ENCODE measurements around the gene SFXN5.

The SFXN5 gene

DNA sequence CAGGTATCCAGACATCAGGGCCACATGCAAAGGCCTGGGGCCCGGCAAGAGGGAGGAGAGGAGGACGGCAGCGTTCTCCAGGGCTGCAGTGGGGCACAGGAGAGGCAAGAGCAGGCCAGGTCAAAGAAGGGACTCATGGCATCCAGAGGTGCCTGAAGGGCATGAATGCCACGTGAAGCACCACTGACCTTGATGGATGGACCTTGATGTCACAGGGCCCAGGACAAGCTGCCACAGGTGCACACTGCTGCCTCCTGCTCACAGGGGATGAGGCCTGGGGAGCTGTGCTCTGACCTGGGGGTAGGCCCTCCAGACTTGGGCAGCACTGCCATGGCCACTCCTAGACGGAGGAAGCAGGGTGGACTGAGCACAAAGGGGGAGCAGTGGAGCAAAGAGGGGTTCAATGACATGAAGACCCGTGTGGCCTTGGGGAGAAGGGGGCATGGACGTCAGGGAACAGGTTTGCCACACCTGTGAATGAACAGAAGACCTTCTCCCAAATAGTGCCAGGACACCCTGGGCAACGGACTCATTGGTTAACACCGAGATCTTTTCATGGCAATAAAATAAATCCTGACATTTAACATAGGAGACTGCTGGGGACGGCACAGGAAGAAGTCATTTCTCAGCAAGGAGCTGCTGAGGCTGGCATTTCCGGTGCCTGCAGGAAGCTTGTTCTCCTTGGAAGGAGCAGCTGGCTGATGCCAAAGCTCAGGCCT is 88.6 kb downstream of the SFXN5 start:
- peaks cover 24 to 44% (median 34%) of the 10 kb centered on the region in 10 experiments for H3K4me1 ChIP-seq
- TF ChIP-seq Cebpa-rat (IDR thresholded peaks at IDR 0.05), result no peak
- H3K36me3 ChIP-seq, result no peaks in the 10 kb centered on the region; a peak in 2 of 22 replicates
- no peak overlapping the region for H3K27ac ChIP-seq
- 0 out of 22 replicates have a peak, but pooled peaks cover 0 to 18% (median 0%) of the 10 kb centered on the region in 11 experiments for H4K20me1 ChIP-seq
- no peak overlapping the region for H3K4me2 ChIP-seq
- H3K9me3 ChIP-seq (replicated peaks in 1 of 11), result no peaks in the 10 kb centered on the region
- no peaks in the 10 kb centered on the region for H3K27me3 ChIP-seq
- no peak overlapping the region for H3K9ac ChIP-seq
- no peak overlapping the region for H3K4me3 ChIP-seq

DNA sequence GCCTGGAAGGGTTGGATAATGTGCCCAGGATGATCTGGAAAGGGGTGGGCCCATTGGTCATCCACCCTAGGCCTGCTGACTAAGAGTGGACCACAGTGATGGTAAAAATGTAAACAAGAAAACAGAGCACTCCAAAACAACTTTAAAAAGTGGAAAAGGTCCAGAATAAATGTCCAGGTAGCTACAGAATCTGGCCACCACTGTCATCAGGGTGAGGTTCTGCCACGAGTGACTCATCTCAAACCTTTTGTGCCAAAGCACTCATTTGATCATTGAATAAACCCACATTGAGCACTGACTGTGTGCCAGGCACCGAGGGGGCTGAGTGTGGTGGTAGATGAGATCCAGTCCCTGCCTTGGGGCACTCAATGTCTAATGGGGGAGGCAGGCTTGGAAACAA is 89.3 kb downstream of the SFXN5 start:
- H3K4me3 ChIP-seq, result no peak overlapping the region
- no peaks in the 10 kb centered on the region for H3K9me3 ChIP-seq (replicated peaks in 1 of 11)
- peaks cover 22 to 37% (median 27%) of the 10 kb centered on the region in 10 experiments for H3K4me1 ChIP-seq
- no peak for TF ChIP-seq Cebpa-rat (IDR thresholded peaks at IDR 0.05)
- H3K27me3 ChIP-seq, result no peaks in the 10 kb centered on the region
- H3K36me3 ChIP-seq, result no peaks in the 10 kb centered on the region; a peak in 2 of 22 replicates
- no peak overlapping the region for H3K27ac ChIP-seq
- H4K20me1 ChIP-seq, result 0 out of 22 replicates have a peak, but pooled peaks cover 0 to 18% (median 0%) of the 10 kb centered on the region in 11 experiments
- no peak overlapping the region for H3K9ac ChIP-seq
- no peak overlapping the region for H3K4me2 ChIP-seq

DNA sequence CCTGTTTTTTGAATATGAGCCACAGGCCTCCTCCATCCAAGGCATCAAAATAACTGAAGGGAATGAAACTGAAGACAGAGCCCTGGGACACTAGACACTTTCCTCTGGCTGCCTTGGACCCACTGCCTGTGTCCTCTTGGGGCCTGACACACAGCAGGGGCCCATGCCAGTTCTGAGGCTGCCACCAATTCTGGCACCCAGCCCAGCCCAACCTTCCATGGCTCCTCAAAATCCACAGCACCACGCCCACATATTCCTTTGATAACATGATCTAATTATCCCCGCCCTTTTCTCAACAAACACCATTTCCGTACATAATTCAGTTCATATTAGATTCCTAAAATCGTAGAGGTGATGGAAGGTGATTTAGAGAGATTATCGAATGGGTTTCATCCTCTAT is 90.0 kb downstream of the SFXN5 start:
- H3K4me2 ChIP-seq, result peak overlapping the region in 8 of 11 experiments; percentile 6 to 77 (median 67); a peak in 6 of 22 replicates
- 0 out of 22 replicates have a peak, but pooled peaks cover 0 to 18% (median 0%) of the 10 kb centered on the region in 11 experiments for H4K20me1 ChIP-seq
- no peak for TF ChIP-seq Cebpa-rat (IDR thresholded peaks at IDR 0.05)

DNA sequence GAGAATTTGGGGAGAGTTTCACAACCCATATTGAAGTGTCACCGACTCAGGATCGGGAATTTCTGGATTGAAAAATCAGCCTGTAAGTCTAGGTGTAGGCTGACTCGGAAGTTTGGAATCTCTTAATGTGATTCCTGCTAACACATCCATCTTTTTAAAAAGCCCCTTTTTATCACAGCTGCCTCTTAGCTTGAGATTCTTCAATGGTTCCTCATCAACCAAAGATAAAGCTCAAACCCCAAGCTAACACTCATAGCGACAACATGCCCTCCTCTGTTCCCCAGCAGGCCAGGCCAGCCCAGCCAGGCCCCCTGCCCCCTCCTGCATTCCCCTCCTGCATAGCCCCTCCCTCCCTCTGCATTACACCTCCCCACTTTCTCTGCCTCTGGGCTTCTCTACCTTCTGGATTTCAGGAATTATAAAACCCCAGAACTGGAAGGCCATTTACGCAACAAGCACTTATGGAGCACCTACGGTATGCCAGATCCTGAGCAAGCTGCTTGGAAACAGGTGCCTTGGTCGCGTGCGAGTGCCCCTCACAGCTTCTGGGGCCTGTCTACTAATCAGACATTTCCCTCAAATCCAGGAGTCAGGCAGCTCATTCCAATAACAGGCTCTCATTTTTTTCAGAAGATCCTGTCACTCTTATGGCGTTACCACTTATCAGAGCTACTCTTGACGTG is 90.8 kb downstream of the SFXN5 start:
- peaks cover 21 to 27% (median 25%) of the 10 kb centered on the region in 10 experiments for H3K4me1 ChIP-seq
- no peak overlapping the region for H3K4me3 ChIP-seq
- H3K4me2 ChIP-seq, result peak overlapping the region; percentile 57 to 78 (median 70)
- H3K36me3 ChIP-seq, result no peaks in the 10 kb centered on the region; a peak in 1 of 22 replicates
- 0 out of 22 replicates have a peak, but pooled peaks cover 0 to 18% (median 0%) of the 10 kb centered on the region in 11 experiments for H4K20me1 ChIP-seq
- no peak overlapping the region for H3K9ac ChIP-seq
- H3K9me3 ChIP-seq (replicated peaks in 1 of 11), result no peaks in the 10 kb centered on the region
- H3K27ac ChIP-seq, result no peak overlapping the region
- H3K27me3 ChIP-seq, result no peaks in the 10 kb centered on the region
- no peak for TF ChIP-seq Cebpa-rat (IDR thresholded peaks at IDR 0.05)

More for the DNA sequence above, 90.0 kb downstream of the SFXN5 start:
- H3K36me3 ChIP-seq, result no peaks in the 10 kb centered on the region; a peak in 2 of 22 replicates
- no peak overlapping the region for H3K27ac ChIP-seq
- H3K4me1 ChIP-seq, result peaks cover 21 to 30% (median 26%) of the 10 kb centered on the region in 10 experiments
- H3K9me3 ChIP-seq (replicated peaks in 1 of 11), result no peaks in the 10 kb centered on the region
- H3K27me3 ChIP-seq, result no peaks in the 10 kb centered on the region
- H3K4me3 ChIP-seq, result no peak overlapping the region
- H3K9ac ChIP-seq, result no peak overlapping the region; a peak in 1 of 22 replicates

DNA sequence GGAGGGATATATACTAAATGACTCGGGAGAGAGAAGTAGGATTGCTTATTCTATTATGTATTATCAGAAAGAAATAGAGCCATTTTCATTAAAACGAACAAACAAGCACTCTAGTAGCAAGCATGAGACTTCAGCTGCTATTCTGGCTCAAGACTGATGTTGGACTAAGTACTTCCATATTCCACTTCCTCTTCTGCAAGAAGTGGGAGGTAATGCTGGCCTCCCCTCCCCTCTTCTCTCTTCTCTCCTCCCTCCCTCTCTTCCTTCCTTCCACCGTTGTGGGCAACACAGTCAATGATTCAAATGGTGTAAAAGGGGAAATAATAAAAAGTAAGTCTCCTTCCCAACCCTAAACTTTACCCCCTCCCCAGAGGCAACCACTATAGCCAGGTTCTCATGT is 91.6 kb downstream of the SFXN5 start:
- Histone ChIP-seq H3K4me3 (no peak overlapping the region), H3K36me3 (no peaks in the 10 kb centered on the region; a peak in 1 of 22 replicates), H3K9me3 (replicated peaks in 1 of 11) (no peaks in the 10 kb centered on the region), H3K4me1 (peaks cover 21 to 27% (median 25%) of the 10 kb centered on the region in 10 experiments), H3K27ac (no peak overlapping the region; a peak in 1 of 22 replicates), H3K9ac (no peak overlapping the region), H3K27me3 (0 out of 22 replicates have a peak, but pooled peaks cover 0 to 3% (median 0%) of the 10 kb centered on the region in 11 experiments), H4K20me1 (0 out of 22 replicates have a peak, but pooled peaks cover 0 to 17% (median 0%) of the 10 kb centered on the region in 11 experiments), H3K4me2 (peak overlapping the region; percentile 57 to 78 (median 70))
- TF ChIP-seq Cebpa-rat (IDR thresholded peaks at IDR 0.05), result no peak

DNA sequence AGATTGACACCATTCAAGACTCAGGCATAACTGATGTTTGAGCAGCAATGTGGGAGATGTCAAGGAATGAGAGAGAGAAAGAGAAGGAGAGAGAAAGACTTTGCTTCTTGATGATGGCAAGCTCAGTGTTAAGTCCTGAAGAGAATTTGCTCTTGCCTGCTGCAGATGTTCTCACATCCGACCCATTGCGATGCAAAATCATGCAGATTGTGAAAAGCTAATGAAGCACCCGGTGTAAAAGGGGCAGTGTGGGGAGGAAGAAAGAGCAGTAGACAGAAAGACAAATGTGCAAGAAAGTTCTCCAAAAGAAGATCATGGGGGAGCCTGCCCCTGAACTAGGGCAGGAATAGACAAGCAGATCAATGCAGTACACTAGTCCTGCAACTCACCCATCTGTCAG is 96.5 kb downstream of the SFXN5 start:
- Histone ChIP-seq H3K4me1 (peaks cover 37 to 60% (median 58%) of the 10 kb centered on the region in 10 experiments), H4K20me1 (peaks cover 0 to 46% (median 0%) of the 10 kb centered on the region in 11 experiments; a peak in 7 of 22 replicates), H3K9ac (no peak overlapping the region), H3K27ac (no peak overlapping the region), H3K4me3 (no peak overlapping the region), H3K36me3 (no peaks in the 10 kb centered on the region), H3K9me3 (replicated peaks in 1 of 11) (no peaks in the 10 kb centered on the region), H3K4me2 (peak overlapping the region in 1 of 11 experiments; percentile 94; a peak in 3 of 22 replicates), H3K27me3 (peaks cover 0 to 11% (median 0%) of the 10 kb centered on the region in 11 experiments; a peak in 1 of 22 replicates)
- TF ChIP-seq Cebpa-rat (IDR thresholded peaks at IDR 0.05), result no peak

DNA sequence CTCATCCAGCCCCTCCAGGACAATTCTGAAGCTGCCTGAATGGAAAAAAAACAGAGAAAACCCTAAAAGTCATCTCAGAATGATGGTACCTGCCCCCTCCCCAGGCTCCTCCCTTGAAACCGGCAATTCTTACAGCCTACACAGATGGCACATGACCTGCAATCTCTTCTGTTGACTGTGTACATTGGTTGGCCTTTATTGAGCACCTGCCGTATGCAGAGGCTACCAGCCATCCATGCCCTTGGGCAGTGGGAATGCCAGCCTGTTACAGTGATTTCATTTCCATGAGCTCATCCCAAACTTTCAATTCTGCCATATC is 97.1 kb downstream of the SFXN5 start:
- Histone ChIP-seq H3K36me3 (no peaks in the 10 kb centered on the region), H4K20me1 (peaks cover 0 to 51% (median 0%) of the 10 kb centered on the region in 11 experiments; a peak in 7 of 22 replicates), H3K4me1 (peaks cover 31 to 60% (median 58%) of the 10 kb centered on the region in 10 experiments), H3K9ac (no peak overlapping the region; a peak in 1 of 22 replicates), H3K27me3 (peaks cover 0 to 11% (median 0%) of the 10 kb centered on the region in 11 experiments; a peak in 1 of 22 replicates), H3K27ac (no peak overlapping the region), H3K4me3 (no peak overlapping the region), H3K4me2 (peak overlapping the region; percentile 53 to 94 (median 77); a peak in 21 of 22 replicates), H3K9me3 (replicated peaks in 1 of 11) (no peaks in the 10 kb centered on the region)
- no peak for TF ChIP-seq Cebpa-rat (IDR thresholded peaks at IDR 0.05)

DNA sequence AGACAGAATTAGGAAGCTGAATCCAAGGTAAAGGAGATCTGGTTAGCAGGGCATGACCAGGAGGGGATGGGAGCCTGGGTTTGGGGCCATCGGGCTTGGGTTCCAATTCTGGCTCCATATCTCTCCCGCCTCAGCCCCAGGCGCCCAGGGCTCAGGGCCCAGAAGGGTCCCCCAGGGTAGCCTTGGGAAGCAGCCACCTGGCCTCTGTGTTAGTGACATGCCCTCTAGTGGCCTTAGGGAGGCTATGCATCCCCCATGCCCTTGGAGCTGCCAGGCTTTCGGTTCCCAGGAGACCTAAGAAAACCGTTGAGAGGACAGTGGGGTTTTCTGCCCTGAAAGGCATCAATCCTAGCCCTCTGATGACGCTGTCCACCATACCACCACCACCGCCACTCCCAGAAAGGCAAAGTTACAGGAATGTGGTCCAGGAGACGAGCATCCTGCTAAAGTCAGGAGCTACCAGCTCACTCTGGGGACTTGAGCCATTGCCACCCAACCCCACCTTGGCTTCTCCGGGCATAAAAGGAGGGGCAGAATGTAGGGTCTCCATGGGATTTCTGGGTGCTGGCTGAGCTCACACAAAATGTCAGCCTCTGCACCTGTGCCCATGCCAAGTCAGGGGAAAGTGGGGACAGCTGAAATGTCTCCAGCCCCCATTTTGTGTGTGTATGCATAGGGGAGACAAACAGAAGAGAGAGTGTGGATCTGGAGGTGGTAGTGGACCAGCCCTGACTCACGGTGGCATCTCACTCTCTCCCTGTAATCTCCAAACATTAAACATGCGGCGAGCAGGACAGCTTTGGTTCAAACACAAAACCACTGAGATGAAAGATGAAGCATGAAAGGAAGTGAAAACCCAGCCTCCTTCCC is 97.7 kb downstream of the SFXN5 start:
- Histone ChIP-seq H3K9me3 (replicated peaks in 1 of 11) (no peaks in the 10 kb centered on the region), H3K9ac (peak overlapping the region in 4 of 11 experiments; percentile 8 to 44 (median 36); a peak in 4 of 22 replicates)
- TF ChIP-seq Cebpa-rat (IDR thresholded peaks at IDR 0.05), result no peak

More for the DNA sequence above, 97.7 kb downstream of the SFXN5 start:
- Histone ChIP-seq H4K20me1 (peaks cover 0 to 51% (median 0%) of the 10 kb centered on the region in 11 experiments; a peak in 7 of 22 replicates), H3K4me2 (peak overlapping the region; percentile 53 to 94 (median 77)), H3K4me3 (no peak overlapping the region; a peak in 1 of 20 replicates), H3K4me1 (peaks cover 25 to 62% (median 60%) of the 10 kb centered on the region in 10 experiments), H3K27me3 (peaks cover 0 to 11% (median 0%) of the 10 kb centered on the region in 11 experiments; a peak in 1 of 22 replicates), H3K36me3 (no peaks in the 10 kb centered on the region), H3K27ac (peak overlapping the region in 2 of 11 experiments; percentile 9 to 31; a peak in 1 of 22 replicates)
